Neural progenitor cell (in vitro differentiated cells): Measurements from ENCODE around the gene PRKCH.
A peak's percentile ranks its signal among the peaks of the same experiment; 100 is the strongest.

Experiments
- CTCF ChIP-seq: fragments of 200-600 bp; sonication (generic); IDR thresholded peaks from 2 replicates; pipeline ENCODE4 v1.5.1; 2017; ENCODE audit warnings: antibody characterized with exemption, mild to moderate bottlenecking
- EZH2 ChIP-seq: fragments of 200-600 bp; sonication (generic); IDR thresholded peaks from 2 replicates; pipeline ENCODE4 v1.6.1; 2017; ENCODE audit warnings: antibody characterized with exemption, mild to moderate bottlenecking, moderate library complexity
- EZH2phosphoT487 ChIP-seq: fragments of 200-600 bp; sonication (generic); IDR thresholded peaks from 2 replicates; pipeline ENCODE4 v1.6.1; 2017; ENCODE audit warnings: antibody characterized with exemption

GRCh38 chr14:61568572-61569011 is 247.2 kb downstream of the PRKCH start:
- no peak for TF ChIP-seq EZH2
- peak; percentile 31 for TF ChIP-seq CTCF
- no peak for TF ChIP-seq EZH2phosphoT487
